HG02610 (cell line): ENCODE measurements around the gene MCM6.

Experiments used
- ATAC-seq: cut with Tn5 transposase; IDR thresholded peaks from one replicate; pipeline ENCODE4 v1.9.1; 2021; ENCODE audit warnings: mild to moderate bottlenecking, moderate library complexity; ENCODE audit not compliant: unreplicated experiment

The MCM6 gene

GRCh38 chr2:135870571-135870970, 5.7 kb downstream of the MCM6 start:
- ATAC-seq: peak; percentile 93

GRCh38 chr2:135863233-135863632, 13.0 kb downstream of the MCM6 start:
- no peak for ATAC-seq

- ATAC-seq: no peak
These were observed 13.5 kb downstream of the MCM6 start for GRCh38 chr2:135862718-135863117.

DNA sequence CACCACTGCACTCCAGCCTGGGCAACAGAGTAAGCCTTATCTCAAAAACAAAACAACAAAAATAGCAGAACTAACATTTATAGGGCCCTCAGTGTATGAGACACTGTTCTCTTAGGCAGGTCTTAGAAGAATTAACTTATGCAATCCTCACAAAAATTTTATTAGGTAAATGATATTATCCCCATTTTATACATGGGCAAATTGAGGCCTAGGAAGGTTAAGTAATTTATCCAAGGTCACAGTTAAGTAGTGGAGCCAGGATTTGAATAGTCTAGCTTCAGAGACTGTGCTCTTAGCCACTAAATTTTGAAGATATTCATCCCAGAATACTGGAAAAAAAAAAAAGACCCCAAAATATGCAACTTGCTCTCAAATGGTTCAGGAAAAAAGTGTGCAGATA, 22.8 kb downstream of the MCM6 start:
- no peak for ATAC-seq

DNA sequence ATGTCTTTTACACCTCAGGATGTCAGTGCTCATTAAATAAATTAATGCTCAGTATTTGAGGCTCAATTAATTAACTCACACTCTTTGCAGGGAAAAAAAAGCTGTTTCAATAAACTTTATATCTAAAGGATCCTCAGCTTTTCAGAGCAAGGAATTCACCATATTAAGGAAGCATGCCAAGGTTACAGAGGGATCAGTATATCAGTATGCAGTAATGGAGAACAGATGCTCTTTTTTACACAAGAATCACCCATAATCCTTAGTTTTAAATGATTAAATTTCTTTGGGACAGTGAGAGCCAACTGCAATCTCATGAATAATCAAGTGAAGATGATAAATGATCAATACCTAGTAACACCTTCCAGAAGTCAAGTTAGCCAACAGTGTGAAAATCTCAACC, 24.4 kb downstream of the MCM6 start:
- no peak for ATAC-seq

- ATAC-seq: no peak
These were observed 25.2 kb downstream of the MCM6 start for GRCh38 chr2:135850892-135851668.

- ATAC-seq: no peak
These were observed 27.2 kb downstream of the MCM6 start for GRCh38 chr2:135849087-135849486.

DNA sequence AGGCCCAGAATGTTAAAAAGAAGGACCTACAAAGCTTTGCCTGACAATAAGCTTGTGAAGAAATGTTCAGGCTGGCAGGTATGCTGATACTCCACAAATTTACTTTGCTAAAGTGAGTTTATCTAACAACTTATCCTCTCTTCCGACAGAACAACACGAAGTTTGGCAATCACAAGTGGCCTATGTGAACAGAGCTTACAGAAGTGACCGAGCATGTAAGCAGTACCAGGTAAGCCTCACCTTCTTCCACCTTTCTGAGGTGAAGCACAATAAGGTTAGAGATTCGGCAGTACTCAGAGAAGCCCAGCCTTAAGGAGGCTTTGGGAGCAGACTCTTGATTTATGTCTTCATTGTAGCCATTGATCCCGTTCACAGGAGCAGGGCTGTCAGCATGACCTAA, 30.2 kb downstream of the MCM6 start:
- no peak for ATAC-seq

DNA sequence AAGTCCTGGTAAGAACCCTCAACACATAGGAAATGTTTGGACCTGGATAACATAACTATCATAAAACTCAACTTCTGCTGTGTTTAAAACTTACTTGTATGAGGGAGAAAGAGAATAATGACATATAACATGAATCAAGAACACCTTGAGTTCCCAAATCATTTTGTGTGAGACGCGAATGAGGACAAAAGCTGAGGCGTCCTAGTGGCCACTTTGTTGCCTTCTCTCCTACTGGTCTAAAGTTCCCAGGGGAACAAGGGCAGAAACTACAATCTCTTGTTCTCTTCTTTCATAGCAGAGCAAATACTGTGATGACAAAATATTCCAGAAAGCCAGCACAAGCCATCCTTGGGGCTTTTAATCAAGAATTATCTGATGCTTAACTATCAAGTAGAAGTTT, 31.0 kb downstream of the MCM6 start:
- no peak for ATAC-seq

DNA sequence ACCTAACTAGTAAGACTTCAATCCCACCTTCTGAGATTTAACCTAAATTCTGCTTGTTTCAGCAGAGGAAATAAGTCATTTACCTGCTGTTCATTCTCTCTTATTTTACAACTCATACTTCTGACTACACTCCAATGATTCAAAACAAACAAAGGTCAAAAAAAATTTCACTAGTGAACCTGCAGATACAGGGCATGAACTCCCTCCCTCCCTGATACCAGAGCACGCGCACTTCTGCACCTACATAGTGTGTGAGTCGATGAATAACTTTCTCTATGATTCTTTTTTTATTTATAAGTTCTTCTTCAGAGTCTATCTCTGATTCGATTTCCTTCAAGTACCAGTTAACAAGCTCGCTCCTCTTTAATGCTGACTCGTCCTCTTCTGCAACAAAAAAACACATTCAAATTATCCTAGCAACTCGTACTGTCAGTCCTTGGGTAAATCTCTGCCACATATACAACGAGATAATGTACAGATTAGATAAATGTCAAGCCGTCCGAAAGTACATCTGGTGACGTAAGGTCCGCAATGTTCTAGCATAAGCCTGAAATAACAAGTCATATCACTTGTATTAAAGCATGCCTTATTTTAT, 31.8 kb downstream of the MCM6 start:
- ATAC-seq: no peak

DNA sequence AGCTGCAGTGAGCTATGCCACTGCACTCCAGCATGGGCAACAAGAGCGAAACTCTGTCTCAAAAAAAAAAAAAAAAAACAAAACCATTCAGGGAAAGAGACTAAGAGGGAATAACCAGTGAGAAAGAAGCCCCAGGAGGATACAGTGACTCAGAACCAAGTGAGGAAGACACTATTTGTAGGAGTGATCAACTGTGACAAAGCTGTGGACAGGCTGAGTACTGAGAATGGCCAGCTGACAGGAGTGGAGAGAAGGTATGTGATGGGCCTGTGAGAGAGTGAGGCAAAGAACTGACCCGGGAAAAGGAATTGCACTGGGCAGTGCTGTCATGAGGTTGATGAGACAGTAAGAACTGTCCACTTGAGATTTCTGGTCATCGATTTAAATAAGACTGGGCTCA, 32.6 kb downstream of the MCM6 start:
- ATAC-seq: no peak

- no peak for ATAC-seq
These were observed 35.6 kb downstream of the MCM6 start for GRCh38 chr2:135840601-135841000.

- no peak for ATAC-seq
These were observed 36.5 kb downstream of the MCM6 start for GRCh38 chr2:135839713-135840112.

- no peak for ATAC-seq
These were observed 37.7 kb downstream of the MCM6 start for GRCh38 chr2:135838502-135838901.

DNA sequence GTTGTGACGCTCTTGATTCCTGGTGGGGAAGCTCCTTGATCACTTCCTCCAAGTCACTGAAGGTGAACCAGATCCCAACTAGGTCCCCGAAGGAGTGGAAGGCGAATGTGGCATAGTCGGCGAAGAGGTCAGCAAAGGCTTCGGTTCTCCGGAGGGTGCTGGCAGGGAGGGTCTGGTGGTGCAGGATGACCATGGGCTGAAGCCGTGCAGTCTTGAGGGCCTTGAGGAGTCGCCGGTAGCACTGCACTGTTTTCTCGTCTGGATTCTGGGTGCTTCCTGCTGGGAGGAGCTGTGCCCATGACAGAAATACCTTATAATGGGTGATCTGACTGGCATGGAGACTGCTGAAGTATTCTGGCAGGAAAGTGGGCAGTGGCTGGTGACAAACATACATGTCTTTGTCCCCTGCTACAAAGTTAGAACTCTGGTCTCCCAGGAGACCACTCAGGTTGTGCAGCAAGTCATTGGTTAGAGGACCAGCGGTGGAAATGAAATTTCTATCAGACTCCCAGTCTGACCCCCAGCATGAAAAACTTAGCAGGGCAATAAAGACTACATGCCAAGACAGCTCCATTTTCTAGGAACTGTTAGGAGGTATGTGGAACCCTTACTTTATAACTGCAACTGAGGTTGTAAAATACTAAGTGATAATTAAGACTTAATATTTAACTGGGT, 39.5 kb downstream of the MCM6 start, which contains the start of gene LCT:
TSS of gene LCT (minus strand) at position 589 of the 675 bp plus-strand sequence. CDS start at position 574, 15 bp downstream.
- ATAC-seq: no peak

DNA sequence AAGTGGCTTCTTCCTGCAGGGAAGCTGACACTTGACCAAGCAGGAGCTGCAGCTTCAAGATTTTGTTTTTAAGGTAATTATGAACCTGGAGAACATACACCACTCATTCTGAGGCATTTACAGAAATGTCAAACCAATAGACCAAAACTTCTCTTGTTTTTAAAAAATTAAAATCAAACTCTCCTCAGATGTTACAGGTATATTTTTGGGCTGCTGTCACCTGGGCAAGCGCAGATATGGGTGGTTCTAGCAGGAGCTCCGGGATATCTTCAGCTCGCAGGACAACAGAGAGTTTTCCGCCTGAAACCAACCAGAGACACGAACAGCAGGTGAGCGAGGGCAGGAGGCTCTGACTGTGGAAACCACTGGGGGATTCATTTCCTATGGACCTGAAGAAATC, 43.4 kb downstream of the MCM6 start:
- no peak for ATAC-seq

DNA sequence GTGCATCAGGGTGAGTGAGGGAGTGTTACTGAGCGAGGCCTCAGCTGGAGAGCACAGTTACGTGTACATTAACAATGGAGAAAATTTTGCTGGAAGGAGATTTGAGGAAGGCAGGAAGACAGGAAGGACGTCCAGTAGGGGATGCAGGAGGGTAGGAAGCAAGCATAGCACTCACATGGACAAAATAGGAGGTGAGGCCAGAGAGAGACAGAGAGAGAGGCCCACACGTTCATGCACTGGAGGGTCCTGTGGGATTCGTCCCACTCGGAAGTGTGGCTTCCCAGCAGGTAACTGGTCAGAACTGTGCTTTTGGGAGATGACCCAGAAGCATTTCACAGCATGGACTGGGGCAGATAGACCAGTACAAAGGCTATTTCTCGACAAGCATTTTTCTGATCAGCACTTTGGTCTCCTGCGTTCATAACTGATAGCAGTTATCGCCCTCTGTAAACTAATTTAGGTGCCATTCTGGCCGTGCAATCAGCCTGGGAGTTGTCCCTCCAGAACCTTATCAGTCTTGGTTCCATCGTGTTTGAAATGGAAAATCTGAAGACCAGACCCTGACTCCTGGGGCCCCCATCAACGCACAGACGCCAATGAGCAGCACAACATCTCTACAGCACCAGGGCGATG, 44.9 kb downstream of the MCM6 start:
- ATAC-seq: no peak

GRCh38 chr2:135829378-135830135, 46.7 kb downstream of the MCM6 start:
- no peak for ATAC-seq

- ATAC-seq: no peak
These were observed 49.7 kb downstream of the MCM6 start for GRCh38 chr2:135826544-135826943.

- ATAC-seq: no peak
These were observed 50.6 kb downstream of the MCM6 start for GRCh38 chr2:135825550-135826176.
